ENCODE measurements around the gene TMC1.

The TMC1 gene

DNA sequence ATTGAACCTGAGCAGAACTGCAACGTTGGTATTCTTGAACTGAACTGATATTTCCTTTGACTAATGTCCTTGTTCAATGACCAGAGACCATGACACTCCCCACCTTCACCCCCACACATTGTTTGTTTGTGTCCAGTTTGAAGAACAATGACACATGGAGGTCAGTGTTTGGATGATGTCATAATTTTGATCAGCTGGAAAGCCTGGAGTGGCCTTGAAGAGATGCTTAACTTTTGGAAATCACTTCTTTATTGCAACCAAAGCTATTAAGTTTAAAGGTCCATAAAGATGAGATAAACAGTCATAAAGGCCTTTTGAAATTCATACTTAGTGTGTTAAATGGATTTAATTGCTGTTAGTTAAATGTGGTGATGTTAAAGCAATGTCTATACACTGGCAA lies 92.7 kb downstream of the TMC1 start:
- no peak for DNase-seq (ENCODE audit: low spot score)

DNA sequence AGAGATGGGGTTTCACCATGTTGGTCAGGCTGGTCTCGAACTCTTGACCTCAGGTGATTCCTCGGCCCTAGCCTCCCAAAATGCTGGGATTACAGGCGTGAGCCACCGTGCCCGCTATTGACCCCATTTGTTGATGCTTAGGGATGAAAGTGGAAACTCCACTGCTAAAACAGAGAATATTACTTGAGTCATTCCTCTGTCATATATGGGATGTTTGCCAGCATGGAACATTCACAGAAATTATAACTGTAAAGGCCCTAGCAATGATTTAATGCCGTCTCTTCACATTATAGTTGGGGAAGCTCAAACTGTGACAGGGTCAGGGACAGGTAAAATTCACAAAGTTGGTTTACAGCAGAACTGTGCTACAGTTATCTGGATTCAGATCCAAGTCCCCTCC lies 94.5 kb downstream of the TMC1 start:
- DNase-seq (ENCODE audit: low spot score) = no peak

DNA sequence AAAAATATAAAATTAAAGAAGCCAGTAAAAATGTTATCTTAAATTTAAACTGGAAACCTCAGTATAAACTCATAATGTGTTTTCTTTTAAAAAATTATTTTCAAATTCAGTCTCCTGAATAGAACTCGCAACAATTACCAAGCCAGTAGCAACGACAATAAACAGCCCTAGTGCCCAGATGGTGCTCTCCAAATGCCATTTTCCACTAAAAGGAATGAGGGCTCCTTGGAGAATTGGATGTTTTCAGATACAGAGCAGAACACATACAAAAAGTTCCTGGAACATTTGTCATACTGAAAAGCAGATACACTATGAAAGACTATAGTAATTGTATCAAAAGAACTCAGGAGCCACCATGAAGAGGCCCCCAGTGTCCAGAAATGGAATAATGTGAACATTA lies 97.4 kb downstream of the TMC1 start:
- no peak for DNase-seq (ENCODE audit: low spot score)

DNA sequence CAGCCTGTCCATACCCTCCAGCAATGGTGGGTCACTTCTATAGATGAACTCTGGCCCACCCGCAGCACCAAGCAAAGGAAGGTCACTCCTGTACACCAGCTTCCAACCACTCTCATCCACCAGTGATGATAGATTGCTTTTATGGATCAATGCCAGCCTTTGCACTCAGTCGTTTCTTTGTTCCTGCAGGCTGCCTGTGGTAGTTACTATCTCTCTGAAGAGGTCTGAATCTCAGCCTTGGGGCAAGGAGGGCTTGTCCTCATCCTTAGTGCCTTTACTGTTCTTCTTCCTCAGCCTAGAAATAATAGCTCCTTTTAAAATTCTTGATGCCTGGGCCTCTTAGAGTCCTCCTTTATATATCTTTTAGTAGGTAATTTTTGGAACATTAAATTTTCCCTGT lies 100.8 kb downstream of the TMC1 start:
- DNase-seq (ENCODE audit: low spot score) = no peak

DNA sequence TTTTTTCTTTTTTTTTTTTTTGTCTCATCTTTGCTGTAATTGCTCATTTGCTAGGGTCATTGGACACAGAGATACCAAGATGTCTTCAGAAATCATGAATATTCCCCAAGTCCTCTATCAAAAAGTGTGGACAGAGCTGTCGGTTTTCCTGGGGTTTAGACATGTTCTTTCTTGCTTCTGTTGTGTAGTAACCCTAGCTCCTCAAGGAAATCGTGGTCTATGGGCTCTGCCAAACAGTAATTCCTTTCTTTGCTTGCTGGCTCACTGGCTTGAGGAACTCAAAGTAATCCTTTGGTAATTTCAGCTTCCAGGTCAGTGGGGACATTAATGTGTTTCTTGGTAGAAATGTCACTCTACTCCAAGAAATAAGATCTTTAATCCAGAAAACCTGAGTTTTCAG lies 101.7 kb downstream of the TMC1 start:
- DNase-seq (ENCODE audit: low spot score) = no peak

GRCh38 chr9:72627147-72627546 lies 105.7 kb downstream of the TMC1 start:
- DNase-seq (ENCODE audit: low spot score) = no peak

GRCh38 chr9:72627956-72628540 lies 106.6 kb downstream of the TMC1 start:
- no peak for DNase-seq (ENCODE audit: low spot score)

DNA sequence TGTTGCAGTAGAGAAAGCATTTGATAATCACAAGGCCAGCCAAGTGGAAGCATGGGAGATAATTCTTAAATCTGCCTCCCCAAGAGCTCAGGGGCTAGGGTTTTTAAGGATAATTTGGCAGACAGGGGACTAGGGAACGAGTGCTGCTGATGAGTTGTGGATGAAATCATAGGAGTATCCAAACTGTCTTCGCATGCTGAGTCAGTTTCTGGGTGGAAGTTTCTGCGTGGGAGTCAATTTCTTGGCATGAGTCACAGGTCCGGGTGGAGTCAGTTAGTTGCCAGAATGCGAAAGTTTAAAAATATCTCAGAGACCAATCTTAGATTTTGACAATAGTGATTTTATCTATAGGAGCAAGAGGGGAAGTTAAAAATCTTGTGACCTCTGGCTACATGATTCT lies 112.6 kb downstream of the TMC1 start:
- no peak for DNase-seq (ENCODE audit: low spot score)

- no peak for DNase-seq (ENCODE audit: low spot score)
These were observed 113.8 kb downstream of the TMC1 start for GRCh38 chr9:72635197-72635596.

GRCh38 chr9:72636621-72637020 lies 115.2 kb downstream of the TMC1 start:
- no peak for DNase-seq (ENCODE audit: low spot score)

- DNase-seq (ENCODE audit: low spot score) = no peak
These were observed 122.2 kb downstream of the TMC1 start for GRCh38 chr9:72643651-72644050.

DNA sequence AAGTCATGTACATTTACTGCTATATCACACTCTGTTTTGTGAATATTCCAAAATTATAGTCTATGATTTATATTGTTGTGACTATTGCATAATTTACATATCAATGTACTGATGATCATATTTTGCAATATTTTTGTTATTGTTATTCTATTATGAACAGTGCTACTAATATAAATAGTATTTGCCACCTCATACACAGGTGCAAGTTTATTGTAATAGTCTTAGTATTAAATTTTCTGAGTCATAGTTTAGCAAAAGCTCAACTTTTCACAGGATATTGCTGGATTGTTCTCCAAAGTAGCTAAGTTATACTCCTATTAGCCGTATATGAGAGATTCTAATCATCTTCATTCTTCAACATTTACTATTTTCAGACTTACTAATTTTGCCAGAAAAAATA lies 124.7 kb downstream of the TMC1 start:
- DNase-seq (ENCODE audit: low spot score) = no peak

- no peak for DNase-seq (ENCODE audit: low spot score)
These were observed 127.1 kb downstream of the TMC1 start for GRCh38 chr9:72648324-72649126.

DNA sequence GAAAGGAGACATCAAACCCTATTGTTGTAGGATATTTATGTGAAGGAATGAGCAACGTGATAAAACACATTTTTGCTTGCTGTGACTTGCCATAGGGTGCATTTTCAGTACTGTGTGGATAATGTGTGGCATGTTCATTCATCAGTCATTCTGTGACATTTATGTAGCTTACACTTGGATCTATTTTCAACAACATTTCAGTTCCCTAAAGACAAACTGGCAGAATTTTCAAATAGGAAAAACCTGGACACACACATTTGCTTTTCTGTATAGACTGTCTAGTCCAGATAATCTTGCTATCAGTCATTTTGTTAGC lies 127.7 kb downstream of the TMC1 start:
- no peak for DNase-seq (ENCODE audit: low spot score)

GRCh38 chr9:72650206-72650605 lies 128.8 kb downstream of the TMC1 start:
- DNase-seq (ENCODE audit: low spot score) = no peak

DNA sequence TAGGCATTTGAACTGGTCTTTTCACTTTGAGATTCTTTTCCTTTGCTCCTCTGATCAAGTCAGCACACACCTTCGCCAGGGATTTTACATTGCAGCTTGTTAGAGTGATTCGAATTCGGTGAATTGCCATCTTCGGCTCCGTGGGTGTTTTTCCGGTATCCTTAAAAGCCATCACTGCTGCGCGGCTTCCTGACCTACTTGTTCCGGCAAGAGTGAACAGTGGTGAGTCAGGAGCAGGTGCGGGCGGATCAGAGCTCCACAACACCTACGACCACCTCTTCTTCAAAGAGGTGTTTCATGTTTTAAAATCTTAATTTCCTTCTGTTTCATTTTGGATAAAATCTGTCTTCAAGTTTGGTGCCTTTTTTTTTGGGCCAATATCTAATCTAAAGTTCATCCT lies 134.6 kb downstream of the TMC1 start:
- DNase-seq (ENCODE audit: low spot score) = no peak

- no peak for DNase-seq (ENCODE audit: low spot score)
These were observed 135.6 kb downstream of the TMC1 start for GRCh38 chr9:72657023-72657422.

DNA sequence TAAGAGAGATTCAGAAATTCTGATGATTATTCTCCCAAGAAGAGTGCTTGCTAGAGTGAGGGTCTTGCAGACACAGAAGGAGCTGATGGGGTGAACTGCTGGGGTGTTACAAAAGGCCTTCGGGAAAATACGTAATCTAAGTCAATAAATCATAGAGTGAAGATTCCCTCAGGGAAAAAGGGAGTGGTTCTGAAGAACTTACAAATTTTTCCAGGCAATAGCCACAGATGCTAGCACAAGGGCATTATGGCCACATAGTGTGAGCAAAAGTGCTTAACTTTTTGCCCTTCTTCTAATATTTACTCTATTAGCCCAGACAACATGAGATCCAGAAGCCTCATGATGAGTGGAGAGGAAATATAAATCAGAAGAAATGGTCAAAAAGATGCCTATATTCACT lies 137.3 kb downstream of the TMC1 start:
- no peak for DNase-seq (ENCODE audit: low spot score)

- DNase-seq (ENCODE audit: low spot score) = no peak
These were observed 140.2 kb downstream of the TMC1 start for GRCh38 chr9:72661401-72662135.

- DNase-seq (ENCODE audit: low spot score) = no peak
These were observed 144.0 kb downstream of the TMC1 start for GRCh38 chr9:72665421-72665820.

- DNase-seq (ENCODE audit: low spot score) = no peak
These were observed 145.8 kb downstream of the TMC1 start for GRCh38 chr9:72667181-72667580.

DNA sequence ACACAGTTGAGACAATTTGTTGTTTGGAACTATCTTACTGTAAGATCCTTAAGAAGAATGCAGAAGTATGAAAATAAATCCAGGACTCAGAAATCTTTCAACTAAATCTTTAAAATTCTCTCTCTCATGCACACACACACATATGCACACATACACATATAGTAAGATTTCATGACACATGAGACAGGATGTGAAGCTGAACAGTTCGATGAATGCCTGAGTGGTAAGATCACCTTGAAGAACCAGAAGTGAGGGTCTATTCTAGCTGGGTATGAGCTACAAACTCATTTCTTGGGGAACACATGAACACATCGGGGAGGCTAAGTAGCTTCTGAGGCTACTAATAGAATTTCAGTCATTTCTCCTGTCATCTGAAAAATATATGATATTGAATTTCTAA lies 153.6 kb downstream of the TMC1 start:
- DNase-seq (ENCODE audit: low spot score) = no peak

- no peak for DNase-seq (ENCODE audit: low spot score)
These were observed 154.2 kb downstream of the TMC1 start for GRCh38 chr9:72675586-72675985.

Data from HuH-7.5 (cell line).